NCI-H2107 treated with DMSO at 0.1 percent for 48 hours (cell line): ENCODE results near the gene NCS1.
"Not testable (repeated sequence)": the region's sequence is repeated elsewhere in the genome, so short reads cannot be mapped to it uniquely, and the experiment has no call there.

ENCODE experiments used
- DNase-seq: peaks from one replicate; lab custom pipeline; 2025; ENCODE audit not compliant: unreplicated experiment; lab: John Stamatoyannopoulos, UW

The NCS1 gene

DNA sequence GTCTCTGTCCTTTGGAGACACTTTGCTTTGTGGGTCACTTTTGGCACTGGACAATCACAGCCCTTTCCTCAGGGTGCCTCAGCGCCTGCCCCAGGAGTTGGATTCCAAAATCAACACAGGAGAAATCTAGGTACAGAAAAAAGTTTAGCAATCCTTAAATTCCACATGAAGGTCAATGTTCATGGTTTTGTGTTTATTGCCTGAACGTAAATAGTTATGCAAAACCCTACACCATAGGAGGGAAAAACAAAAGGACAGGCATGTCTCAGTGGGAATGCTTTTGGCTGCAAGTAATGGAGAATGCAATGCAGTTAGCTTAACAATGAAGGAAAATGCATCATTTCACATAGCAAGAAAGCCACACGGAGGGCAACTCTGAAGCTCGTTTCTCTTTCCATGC lies 86.8 kb downstream of the NCS1 start:
- DNase-seq = no peak

DNA sequence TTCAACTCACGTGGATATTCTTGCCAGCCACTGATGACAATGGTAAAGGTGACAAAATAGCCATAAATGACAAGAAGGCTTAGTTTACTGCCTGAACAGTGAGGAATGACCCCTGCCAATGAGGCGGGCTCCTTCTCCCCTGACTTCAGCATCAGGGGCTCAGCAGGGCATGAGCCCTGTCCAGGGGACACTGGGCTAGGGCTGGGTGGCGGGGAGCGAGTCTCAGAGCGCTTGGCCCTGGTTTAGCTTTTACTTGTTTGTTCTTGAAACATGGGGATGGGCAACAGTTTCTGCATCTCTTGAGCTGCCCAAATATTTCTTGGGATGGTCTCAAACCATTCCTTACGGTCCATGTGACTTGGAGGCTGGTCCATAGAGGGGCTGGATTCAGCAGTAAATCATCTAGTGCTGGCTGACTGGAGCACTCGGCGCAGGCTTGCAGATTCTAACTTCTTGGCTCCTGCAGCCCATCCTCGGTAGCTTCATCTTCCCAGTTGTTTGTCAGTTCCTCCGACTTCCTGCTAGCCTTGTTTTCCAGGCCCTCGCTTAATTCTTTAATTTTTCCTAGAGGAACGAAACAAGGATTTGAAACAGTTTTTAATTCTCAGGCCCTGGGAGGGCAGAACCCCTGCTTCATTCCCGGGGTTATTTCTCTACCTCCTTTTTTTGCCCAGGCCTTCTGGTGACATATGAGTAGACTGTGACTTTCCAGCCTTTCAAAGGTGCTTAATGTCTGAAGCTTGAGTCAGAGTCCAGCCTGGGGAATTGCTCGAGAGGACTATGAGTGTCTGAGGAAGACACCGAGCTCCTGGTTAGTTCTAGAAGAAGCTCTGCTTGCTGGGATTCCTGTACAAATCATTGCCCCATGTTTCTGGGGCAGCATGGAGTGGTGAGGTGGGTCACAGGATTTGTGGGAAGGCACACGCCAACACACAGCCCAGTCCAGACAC lies 88.9 kb downstream of the NCS1 start:
- no peak for DNase-seq

DNA sequence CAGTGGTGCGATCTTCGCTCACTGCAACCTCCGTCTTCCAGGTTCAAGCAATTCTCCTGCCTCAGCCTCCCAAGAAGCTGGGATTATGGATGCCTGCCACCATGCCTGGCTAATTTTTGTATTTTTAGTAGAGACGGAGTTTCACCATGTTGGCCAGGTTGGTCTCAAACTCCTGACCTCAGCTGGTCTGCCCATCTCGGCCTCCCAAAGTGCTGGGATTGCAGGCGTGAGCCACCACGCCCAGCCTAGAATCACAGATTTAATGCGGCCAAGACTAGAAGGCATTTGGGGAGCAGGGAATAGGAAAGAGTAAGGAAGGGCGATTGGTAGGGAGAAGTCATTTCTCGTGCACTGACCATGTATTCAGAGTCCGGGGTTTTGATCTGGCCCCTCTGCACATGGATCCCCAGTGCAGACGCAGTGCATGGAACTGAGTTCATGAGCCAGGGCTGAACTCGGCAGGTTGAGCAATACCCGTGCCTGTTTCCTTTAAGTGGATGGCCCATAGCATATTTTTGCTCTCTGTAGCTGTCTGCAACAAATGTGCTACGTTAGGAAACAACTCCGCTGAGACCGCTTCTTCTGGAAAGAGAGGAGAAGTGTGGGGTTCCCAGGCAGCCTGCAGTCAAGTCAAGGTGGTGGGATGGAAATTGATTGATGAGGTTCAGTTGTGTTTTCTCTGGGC lies 90.0 kb downstream of the NCS1 start:
- DNase-seq = no peak

DNA sequence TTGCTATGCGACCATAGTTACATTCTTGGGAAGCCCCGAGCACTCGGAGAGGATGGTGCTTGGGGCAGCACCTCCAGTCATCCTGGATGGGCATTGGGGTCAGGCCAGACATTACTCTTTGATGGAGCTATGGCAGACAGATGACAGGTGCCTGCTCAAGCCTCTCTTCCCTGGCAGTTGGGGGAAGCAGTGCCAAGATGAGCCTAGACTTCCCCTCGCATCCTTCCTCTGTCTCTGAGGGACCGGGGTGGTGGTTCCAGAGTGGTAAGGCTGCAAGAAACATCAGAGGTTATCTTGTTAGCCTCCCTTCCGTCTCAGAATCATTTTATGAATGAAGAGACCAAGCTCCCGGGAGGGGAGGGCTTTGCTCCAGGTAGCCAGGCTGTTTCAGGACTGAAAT lies 90.6 kb downstream of the NCS1 start:
- DNase-seq = no peak

DNA sequence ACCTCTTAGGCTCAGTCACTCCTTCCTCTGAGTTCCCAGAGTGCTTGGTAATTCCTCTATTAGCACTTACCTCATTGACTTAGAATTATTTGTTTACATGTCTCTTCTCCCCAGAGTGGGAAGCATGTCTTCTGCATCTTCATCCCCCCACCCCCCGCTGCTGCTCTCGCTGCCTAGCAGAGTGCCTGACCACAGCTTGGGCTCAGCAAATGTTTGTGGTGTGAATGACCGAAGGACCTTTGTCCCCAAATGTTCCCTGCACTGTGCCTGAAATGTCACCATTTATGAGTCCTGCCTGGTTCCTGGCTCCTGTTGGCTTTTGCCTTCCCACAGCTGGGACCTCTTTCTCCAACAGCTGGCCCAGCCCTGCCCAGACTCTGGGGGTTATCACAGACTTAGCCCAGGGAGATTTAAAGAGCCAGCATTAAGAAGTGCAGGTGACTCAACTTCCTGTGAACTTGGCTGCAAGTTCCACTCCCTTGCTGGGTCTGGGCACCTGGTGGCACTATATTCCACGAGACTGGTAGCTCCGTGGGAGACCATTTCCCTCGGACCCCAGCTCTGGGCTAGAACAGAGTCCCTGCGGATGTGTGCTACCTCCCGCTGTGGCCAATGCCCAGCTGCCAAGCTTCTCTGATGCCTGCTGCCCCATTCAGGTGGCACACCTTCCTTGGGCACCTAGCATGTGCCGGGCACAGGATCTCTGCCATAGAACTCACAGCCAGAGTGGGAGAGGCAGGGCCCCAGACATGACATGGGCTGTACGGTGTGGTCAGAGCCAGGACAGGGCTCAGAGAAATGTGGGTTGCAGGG lies 91.6 kb downstream of the NCS1 start:
- no peak for DNase-seq

DNA sequence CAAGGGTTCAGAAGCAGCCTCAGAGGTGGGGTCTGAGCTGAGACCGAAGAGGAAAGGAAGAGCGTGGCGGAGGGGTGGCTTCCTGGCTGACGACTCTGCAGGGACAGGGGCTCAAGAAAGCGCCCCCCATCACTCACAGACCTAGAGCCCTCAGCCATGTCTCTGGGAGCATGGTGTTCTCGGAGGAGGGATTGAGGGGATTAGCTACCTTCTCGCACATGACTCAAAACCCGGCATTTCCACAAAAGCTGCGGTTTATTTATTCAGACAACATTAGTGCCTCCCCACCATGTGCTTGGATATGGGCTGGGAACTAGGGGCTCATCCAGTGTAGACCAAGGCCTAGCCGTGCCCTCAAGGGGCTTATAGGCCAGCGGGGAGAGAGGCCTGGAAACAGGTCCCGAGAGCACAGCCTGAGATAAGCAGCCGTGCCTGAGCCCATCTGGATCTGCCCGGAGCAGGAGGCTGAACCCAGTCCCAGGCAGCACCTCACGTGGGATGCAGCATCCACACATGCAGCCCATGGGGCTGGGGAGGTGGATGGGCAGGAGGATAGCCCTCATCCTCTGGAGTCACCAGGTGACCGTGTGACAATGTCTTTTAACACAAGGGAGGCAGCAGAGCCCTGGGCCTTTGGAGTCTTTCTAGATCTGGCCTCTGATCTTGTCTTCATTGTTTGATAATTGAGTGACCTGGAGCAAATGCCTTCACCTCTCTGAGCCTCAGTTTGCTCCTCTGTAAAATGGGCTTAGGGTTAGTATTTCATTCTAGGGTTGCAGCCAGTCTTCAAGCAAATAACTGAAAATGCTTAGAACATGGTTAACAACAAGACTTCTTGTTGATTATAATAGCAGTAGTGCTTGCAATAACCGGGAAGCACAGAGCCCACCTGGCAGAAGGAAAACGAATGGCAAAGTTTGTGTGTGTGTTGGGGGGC lies 92.5 kb downstream of the NCS1 start:
- DNase-seq = no peak

DNA sequence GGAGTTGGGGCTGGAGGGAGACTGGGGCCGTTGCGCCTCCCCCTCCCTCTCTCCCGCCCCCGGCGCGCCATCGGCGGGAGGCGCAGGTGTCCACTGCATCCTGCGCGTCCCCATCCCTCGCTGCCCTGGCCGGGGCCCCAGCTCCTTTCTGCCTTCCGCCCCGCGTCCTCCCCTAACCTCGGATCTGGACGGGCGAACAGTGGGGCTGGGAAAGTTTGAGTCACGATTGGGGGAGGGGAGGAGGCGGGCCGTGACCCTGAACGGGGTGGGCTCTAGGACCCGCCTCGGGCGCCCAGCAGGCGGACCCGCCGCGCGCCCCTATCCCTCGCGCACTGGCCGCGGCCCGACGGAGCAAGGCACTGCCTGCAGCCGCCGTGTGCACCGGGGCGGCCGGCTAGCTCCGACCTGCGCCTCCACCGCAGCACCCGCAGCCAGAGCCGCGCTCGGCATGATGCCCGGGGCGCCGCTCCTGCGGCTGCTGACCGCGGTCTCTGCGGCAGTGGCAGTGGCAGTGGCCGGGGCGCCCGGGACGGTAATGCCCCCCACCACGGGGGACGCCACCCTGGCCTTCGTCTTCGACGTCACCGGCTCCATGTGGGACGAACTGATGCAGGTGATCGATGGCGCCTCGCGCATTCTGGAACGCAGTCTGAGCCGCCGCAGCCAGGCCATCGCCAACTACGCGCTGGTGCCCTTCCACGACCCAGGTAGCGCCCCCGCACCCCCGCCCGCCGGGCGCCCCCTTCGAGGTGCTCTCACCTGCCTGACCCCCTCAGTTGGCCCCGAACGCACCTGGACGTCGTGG lies 93.4 kb downstream of the NCS1 start, which contains the start of gene HMCN2:
Gene HMCN2 (plus strand): TSS at position 330 of the 805 bp plus-strand sequence. CDS start 119 bp downstream, at position 449.
- DNase-seq = no peak

DNA sequence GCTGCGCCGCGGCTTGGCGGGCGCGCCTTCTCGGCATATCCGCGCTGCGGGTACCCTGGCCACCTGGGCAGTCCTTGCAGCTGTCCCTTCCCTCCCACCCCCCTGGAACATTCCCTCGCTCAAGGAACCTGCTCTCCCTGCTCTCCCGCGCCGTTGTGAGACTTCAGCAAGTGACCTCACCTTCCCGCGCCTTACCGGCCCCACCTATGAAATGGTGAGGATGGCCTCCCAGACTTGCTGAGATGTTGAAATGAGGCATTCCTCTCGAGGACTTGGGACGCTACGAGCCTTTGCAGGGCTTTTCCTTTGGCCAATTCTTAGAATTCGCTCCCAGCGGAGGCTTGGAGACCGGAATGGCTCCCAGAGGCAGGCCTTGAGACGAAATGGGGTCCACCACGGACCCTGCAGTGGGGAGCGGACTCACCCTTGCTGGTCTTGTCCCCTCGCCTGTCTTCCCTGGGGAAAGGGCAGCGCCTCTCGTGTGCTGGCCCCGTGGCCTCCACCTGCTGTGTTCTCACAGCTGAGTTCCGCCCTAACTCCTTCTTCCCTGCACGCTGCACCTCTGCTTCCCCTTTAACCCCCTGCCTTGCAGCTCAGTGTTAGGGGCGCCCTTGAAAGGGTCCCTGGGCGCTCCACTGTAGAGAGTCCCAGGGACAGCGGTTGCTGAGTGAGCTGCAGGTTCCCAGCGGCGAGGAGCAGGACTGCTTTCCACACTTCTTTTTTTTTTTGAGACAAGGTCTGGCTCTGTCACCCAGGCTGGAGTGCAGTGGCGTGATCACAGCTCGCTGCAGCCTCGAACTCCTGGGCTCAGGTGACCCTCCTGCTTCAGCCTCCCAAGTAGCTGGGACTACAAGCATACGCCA lies 94.3 kb downstream of the NCS1 start:
- no peak for DNase-seq

DNA sequence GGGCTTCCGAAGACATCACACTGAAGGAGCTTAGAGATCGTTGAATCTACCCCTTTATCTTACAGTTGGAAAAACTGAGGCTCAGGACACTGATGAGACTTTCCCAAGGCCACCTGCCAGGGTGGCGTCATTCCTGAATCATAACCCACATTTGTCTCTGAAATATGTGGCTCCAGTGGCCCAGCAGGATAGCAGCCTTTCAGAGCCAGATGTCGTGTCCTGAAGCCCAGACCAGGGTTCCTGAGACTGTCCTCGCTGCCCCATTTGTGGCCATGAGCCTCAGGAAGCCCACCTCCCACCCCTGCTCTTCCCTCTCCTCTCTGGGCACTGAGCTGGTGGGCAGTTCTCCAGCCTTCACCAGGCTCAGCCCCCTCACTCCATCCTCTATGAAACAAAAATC lies 95.7 kb downstream of the NCS1 start:
- no peak for DNase-seq

DNA sequence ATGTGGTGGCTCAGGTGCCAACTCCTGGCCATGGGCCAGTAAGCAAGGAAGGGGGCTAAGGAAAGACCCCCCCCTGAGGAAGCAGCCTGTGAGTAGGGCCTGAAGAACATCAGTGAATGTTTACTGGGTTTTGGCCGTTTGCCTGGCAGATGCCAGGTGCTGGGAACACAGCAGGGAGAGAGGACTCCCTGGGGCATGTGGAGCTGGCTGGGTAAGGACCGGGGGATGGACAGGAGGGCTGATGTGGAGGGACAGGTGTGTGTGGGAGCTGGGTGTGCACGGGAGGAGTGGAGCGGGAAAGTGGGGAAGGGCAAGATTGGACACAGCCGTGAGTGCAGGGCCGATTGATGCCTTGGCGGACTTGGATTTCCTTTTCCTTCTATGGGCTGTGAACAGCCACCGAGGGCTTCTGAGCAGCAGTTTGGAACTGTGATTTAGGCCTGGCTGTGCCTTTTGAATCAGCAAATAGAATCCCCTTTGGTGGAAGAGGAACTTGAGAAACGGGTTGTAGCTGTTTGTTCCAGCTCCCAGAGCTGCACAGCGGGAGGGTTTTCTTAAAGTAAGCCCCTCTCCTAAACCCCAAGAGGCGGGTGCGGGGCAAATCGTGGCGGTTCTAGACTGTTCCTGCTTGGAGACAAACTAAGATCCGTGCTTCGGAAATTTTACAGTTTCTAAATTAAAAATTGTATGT lies 96.5 kb downstream of the NCS1 start:
- peak; percentile 95 for DNase-seq

DNA sequence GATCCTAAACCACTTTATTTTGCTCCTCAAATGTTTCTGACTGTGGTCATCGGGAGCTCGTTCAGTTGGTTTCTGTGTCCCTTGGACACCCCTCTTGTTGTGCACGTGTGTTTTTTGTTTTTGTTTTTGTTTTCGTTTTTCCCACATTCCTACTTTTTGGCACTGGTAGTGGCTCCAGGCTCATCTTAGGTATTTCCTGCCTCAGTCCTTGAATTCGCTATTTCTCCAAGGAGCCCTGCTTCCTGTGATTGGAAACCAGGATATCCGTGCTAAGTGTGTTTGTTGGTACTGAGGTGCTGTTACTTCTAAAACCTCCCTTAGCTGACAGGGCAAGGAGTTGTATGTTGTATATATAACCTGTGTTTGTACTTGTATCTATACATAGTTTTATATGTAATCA lies 99.3 kb downstream of the NCS1 start:
- no peak for DNase-seq

DNA sequence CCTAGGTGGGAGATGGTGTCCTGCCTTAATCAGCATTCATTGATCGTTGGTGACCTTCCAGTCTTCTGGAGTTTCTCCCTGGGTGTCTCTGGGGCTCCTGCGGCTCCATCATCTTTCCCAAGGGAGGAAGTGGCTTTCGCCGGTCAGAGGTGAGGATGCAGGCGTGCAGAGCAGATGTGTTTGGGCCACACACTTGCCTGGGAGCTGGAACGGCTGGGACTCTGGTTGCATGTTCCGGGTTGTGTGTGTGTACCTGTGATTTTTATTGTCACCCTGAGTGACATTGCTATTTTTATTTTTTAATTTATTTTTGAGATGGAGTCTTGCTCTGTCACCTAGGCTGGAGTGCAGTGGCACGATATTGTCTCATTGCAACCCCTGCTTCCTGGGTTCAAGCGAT lies 103.0 kb downstream of the NCS1 start:
- no peak for DNase-seq

DNA sequence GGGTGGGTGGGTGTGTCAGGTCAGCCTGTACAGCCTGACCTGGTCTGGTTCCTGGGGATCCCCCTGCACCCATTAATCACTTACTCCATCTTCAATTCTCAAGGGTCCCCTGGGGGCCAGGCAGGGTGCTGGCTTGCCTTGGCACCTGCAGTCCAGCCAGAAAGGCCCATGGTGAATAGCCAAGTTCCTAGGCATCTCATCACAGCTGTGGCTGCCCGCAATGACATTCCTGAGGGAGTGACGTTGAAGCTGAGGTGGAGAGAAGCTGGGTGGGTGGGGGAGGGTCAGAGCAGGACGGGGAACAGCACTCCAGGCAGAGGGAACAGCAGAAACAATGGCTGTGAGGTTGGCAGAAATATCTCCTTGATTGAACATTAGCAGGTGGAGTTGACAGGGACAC lies 103.9 kb downstream of the NCS1 start:
- DNase-seq = no peak

DNA sequence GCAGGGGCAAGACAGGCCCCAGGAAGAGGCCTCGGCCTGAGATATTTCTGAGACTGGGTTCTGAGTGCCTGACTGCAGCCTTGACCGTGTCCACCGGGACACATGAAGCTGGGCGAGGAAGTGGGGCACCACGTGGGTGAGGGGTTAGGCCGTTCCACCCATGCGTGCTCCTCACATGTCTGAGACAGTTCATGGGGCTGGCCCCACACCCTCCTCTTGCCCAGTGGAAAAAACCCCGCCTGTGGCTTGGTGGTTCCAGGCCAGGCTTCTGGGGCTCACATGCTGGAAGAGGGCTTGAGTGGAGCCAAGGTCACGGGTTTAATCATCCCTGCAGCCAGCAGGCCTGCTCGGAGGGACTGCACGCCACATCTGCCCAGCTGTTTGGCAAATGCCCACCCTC lies 104.8 kb downstream of the NCS1 start:
- no peak for DNase-seq

DNA sequence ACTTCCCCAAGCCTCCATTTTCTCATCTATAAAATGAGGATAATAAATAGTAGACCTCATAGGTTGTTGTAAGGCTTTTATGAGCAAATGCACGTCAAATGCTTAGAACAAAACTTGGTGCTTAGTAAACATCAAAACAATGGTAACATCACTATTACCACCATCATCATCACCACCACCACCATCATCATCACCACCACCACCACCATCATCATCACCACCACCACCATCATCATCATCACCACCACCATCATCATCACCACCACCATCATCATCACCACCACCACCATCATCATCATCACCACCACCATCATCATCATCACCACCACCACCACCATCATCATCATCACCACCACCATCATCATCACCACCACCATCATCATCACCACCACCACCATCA lies 105.3 kb downstream of the NCS1 start:
- not testable (repeated sequence) for DNase-seq

DNA sequence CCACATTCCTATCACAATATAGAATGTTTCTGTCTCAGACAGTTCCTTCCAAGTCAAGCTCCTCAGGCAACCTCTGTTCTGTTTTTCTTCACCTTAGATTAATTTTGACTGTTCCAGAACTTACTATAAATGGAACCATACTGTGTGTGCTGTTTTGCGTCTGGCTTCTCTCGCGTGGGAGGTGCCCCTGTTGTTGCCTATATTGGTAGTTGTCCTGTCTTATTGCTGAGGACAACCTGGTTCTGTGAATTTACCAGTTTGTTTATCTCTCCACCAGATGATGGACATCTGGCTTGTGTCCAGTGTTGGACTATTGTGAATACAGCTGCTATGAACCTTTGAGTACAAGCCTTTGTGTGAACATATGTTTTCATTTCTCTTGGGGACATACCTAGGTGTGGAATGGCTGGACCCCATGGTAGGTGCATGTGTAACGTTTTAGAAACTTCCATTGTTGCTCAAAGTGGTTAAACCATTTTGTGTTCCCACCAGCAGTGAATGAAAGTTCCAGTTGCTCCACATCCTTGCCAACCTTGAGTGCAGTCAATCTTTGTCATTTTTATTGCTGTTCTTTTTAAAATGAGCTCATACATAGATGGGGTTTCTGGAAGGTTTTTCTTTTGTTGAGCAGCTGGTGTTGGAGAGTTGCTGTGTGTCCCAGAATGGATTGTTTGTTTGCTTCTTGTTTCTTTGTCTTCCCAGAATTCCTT lies 111.5 kb downstream of the NCS1 start:
- DNase-seq = peak; percentile 55

DNA sequence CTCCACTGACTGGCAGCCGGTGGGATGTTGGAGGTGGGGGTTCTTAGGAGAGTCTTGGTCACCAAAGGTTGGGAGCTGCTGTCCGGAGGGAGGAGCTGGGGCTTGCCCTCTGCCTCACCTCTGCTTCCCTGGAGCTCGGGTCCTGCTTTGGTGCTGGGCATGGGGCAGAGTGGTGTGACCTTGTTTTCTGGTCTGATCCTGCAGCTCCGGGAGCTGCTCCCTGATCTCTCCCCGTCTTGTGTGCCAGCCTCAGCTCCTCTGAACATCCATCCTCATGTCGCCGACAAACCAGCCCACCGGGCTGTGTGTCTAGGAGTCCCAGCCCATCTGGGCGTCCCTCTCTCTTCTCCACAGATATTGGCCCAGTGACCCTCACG lies 112.0 kb downstream of the NCS1 start:
- DNase-seq = no peak
